22Rv1 (cell line): ENCODE measurements around the gene KATNAL2.

ENCODE experiments used
- H3K27ac ChIP-seq: fragments of 450-650 bp; 2 replicates; pipeline ENCODE4 v1.5.1; 2017
- ZFX ChIP-seq: fragments of 450-650 bp; IDR thresholded peaks from 2 replicates; pipeline ENCODE4 v1.6.1; 2017; ENCODE audit warnings: antibody characterized with exemption, borderline replicate concordance
- TF ChIP-seq, protein P1 (sequence below): fragments of 450-650 bp; IDR thresholded peaks from 2 replicates; pipeline ENCODE4 v1.5.1; 2017; ENCODE audit warnings: mild to moderate bottlenecking

The KATNAL2 gene, protein sequence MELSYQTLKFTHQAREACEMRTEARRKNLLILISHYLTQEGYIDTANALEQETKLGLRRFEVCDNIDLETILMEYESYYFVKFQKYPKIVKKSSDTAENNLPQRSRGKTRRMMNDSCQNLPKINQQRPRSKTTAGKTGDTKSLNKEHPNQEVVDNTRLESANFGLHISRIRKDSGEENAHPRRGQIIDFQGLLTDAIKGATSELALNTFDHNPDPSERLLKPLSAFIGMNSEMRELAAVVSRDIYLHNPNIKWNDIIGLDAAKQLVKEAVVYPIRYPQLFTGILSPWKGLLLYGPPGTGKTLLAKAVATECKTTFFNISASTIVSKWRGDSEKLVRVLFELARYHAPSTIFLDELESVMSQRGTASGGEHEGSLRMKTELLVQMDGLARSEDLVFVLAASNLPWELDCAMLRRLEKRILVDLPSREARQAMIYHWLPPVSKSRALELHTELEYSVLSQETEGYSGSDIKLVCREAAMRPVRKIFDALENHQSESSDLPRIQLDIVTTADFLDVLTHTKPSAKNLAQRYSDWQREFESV

DNA sequence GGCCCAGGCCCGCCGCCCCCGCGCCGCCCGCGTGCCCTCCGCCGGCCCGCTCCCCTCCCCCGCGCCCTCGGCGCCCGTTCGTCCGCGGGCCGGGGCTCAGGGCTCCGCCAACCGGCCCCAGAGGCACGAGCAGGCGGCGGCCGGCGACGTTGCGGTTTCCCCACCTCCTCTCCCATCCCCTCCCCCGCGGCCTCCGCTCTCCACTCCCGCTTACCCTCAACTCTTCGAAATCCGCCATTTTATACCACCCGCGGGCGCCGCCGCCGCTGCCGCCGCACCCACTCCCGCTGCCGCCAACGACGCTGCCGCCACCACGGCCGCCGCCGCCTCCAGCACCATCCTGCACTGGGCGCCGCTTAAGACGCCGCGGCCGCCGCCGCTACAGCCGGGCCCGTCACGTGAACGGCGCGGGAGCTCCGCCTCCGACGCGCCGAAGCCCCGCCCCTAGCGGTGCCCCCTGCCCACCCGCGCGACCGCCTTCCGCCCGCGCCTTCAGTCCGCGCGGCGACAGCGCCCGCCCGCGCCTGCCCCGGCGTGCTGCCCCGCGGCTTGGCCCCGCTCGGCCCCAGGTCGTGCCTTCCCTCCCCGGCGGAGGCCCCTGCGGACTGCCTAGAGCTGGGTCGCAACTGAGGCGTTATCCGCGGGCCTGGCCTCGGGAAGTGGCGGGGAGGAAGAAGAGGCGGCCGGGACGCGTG lies at the start of gene KATNAL2, which contains the start of gene PIAS2:
Gene KATNAL2, plus strand, starts transcription at position 495 of the 695 bp plus-strand sequence. CDS start 29,271 bp downstream, outside the sequence.
Gene PIAS2, minus strand, starts transcription at position 400 of the 695 bp plus-strand sequence. Its CDS starts 162 bp downstream, at position 238.
- no peak for TF ChIP-seq ZFX
- TF ChIP-seq, protein P1, sequence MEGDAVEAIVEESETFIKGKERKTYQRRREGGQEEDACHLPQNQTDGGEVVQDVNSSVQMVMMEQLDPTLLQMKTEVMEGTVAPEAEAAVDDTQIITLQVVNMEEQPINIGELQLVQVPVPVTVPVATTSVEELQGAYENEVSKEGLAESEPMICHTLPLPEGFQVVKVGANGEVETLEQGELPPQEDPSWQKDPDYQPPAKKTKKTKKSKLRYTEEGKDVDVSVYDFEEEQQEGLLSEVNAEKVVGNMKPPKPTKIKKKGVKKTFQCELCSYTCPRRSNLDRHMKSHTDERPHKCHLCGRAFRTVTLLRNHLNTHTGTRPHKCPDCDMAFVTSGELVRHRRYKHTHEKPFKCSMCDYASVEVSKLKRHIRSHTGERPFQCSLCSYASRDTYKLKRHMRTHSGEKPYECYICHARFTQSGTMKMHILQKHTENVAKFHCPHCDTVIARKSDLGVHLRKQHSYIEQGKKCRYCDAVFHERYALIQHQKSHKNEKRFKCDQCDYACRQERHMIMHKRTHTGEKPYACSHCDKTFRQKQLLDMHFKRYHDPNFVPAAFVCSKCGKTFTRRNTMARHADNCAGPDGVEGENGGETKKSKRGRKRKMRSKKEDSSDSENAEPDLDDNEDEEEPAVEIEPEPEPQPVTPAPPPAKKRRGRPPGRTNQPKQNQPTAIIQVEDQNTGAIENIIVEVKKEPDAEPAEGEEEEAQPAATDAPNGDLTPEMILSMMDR = peak; percentile 19
- peak within 1 kb of the TSS; percentile 73 for H3K27ac ChIP-seq

DNA sequence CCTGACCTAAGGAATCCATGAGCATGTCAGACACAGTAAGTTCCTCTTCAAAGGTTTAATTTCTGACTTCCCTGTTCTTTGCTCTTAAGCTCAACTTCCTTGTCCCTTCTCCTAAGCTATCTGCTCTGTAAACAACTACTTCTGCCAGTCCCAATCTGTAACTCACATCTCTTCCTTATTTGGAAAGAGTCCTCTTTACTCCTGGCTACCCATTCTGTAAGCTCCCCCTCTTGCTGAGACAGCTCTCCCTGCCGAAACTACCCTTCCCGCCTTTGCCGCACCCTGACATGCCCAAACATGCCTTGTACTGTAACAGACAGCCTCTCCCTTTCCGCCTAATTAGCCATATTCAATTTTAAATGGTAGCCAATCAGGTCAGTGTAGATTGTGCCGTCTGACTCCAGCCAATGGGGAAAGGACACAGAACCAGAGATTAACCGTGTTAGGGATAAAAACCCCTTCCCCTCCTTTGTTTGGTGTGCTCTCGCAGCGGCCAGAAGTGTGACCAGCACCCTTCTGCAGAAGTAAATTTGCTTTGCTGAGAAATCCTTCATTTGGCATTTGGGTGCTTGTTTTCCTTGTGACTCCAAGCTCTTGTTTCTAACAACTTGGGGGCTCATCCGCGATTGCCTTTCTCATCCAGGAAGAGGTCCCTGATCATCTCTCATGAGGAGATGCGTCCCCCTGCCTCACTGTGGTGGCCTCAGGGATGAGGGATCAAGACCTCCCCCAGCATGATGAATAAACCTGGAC lies 49.1 kb upstream of the KATNAL2 start:
- no peak overlapping the region for H3K27ac ChIP-seq
- TF ChIP-seq ZFX = no peak
- TF ChIP-seq, protein P1 = no peak

DNA sequence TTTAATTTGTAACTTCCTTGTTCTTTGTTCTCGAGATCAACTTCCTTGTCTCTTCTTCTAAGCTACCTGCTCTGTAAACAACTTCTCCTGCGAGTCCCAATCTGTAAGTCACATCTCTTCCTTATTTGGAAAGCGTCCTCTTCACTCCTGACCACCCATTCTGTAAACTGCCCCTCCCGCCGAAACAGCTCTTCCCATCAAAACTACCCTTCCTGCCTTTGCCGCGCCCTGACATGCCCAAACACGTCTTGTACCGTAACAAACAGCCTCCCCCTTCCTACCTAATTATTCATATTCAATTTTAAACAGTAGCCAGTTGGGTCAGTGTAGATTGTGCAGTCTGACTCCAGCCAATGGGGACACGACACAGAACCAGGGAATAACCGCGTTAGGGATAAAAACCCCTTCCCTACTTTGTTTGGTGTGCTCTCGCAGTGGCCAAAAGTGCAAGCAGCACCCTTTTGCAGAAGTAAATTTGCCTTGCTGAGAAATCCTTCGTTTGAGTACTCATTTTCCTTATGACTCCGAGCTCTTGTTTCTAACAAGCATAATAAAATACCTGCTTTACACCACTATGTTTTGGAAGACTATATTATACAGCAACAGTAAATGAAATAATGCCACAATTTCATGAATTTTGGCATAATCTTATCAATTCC lies 39.9 kb upstream of the KATNAL2 start:
- H3K27ac ChIP-seq = no peak overlapping the region
- TF ChIP-seq, protein P1 = no peak
- no peak for TF ChIP-seq ZFX

DNA sequence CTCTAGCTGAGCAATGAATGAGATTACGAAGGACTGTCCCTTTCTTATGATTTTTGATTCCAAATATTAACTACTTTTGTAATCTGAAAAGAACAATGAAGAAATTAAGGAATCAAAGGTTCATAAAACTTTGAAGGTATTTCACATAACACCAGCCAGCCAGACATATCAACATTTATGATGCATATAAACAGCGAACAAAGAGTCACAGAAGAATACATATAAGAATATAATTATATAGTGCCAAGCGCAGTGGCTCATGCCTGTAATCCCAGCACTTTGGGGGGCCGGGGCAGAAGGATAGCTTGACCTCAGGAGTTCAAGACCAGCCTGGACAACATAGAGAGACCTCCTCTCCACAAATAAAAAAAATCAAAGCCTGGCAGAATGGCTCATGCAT lies 34.2 kb upstream of the KATNAL2 start:
- TF ChIP-seq, protein P1 = no peak
- no peak for TF ChIP-seq ZFX
- H3K27ac ChIP-seq = no peak overlapping the region

DNA sequence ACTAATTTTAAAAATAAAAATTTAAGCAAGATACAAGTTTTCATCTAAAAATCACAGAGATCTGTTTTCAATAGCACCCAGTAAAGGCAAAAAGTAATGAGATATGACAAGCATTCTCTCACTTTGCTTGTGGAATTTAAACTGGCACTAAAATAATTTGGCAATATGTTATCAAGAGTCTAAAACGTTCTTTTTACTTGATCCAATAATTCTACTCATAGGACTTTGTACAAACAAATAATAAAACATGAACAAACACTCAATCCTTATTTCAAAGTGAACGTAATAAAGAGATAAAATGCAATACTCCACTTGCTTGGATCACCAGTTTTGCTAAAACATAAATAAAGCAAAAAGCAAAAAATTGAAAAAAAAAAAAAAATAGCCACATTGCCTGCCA lies 30.5 kb upstream of the KATNAL2 start:
- no peak for TF ChIP-seq ZFX
- TF ChIP-seq, protein P1 = no peak
- H3K27ac ChIP-seq = no peak overlapping the region

DNA sequence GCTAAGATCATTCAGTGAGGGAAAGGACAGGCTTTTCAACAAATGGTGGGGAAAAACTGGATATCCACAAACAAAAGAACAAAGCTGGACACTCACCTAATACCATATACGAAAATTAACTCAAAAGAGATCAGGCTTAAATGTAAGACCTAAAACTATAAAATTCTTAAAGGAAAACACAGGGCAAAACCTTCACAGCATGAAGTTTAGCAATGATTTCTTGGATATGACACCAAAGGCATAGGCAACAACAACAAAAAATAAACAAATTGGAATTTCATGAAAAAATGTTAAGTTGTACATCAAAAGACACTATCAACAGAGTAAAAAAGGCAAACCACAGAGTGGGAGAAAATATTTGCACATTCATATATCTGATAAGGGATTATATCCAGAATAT lies 28.4 kb upstream of the KATNAL2 start:
- TF ChIP-seq ZFX = no peak
- TF ChIP-seq, protein P1 = no peak
- no peak overlapping the region for H3K27ac ChIP-seq
